PFSK-1 (cell line): ENCODE data around the gene MDM1.

Source experiments
- POLR2AphosphoS5 ChIP-seq: IDR thresholded peaks from 2 replicates; pipeline ENCODE4 v1.6.1; 2012; ENCODE audit warnings: low read depth, mild to moderate bottlenecking, control low read depth, low read length, moderate library complexity
- TAF1 ChIP-seq: IDR thresholded peaks from 2 replicates; pipeline ENCODE4 v1.6.1; 2012; ENCODE audit warnings: low read length, control low read depth, borderline replicate concordance; ENCODE audit not compliant: insufficient read depth

DNA sequence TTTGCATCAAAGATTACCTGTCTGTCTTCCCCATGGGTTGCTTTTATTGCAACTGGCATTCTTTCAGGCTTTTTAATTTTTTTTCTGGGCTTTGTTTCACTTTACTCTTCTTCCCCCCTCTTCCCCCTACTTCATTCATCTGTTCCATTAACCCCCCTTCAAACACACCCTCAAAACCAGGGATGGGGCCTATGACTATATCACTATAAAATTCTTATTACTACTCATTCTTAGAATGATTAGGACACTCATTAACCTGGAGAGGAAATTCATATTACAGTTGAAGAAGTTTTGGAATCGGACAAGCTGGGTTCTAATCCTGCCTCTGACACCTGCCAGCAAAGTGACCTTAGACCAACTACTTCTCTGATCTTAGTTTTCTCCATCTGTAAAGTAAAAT lies 24.8 kb upstream of the MDM1 start:
- no peak for TF ChIP-seq TAF1
- TF ChIP-seq POLR2AphosphoS5, result no peak
